Measurements from ENCODE around the gene NDUFS7. TPM values are rescaled to one million over a fixed set of nuclear protein-coding genes. Genes with fewer than 3 reads are reported as not detected.

The NDUFS7 gene
- total RNA-seq, 1 donor from 2014 or later = 109 TPM

GRCh38 chr19:1399745-1400144 is 16.0 kb downstream of the NDUFS7 start:
- intact Hi-C loops (cut with micrococcal nuclease) = no loop called here

GRCh38 chr19:1400281-1401137 is 16.8 kb downstream of the NDUFS7 start:
- intact Hi-C loops (cut with micrococcal nuclease) = no loop called here

GRCh38 chr19:1401138-1401888 is 17.6 kb downstream of the NDUFS7 start, which contains the start of gene GAMT:
Gene GAMT (minus strand): TSS chr19:1401542. CDS start chr19:1401476, 66 bp downstream.
- intact Hi-C loops (cut with micrococcal nuclease) = no loop called here

GRCh38 chr19:1401889-1402217 is 18.1 kb downstream of the NDUFS7 start:
- intact Hi-C loops (cut with micrococcal nuclease) = no loop called here

- intact Hi-C loops (cut with micrococcal nuclease) = no loop called here
Measured at GRCh38 chr19:1402411-1403070, 18.8 kb downstream of the NDUFS7 start.

- intact Hi-C loops (cut with micrococcal nuclease) = loop anchor here (1.0 to 2.0 kb wide), 9 partner anchors 24 to 835 kb away; partner anchors contain the start of genes BSG, IZUMO4, MOB3A and NDUFS7
Measured at GRCh38 chr19:1406774-1407527, 23.2 kb downstream of the NDUFS7 start.

GRCh38 chr19:1407528-1408299 is 24.0 kb downstream of the NDUFS7 start, which contains the start of gene DAZAP1:
Gene DAZAP1 (plus strand): TSS chr19:1407586. CDS start chr19:1407774, 188 bp downstream.
- intact Hi-C loops (cut with micrococcal nuclease) = loop anchor here (1.0 to 2.0 kb wide), 8 partner anchors 24 to 835 kb away; partner anchors contain the start of genes BSG, IZUMO4, MOB3A and NDUFS7

- intact Hi-C loops (cut with micrococcal nuclease) = no loop called here
Measured at GRCh38 chr19:1408300-1409203, 24.8 kb downstream of the NDUFS7 start.

- intact Hi-C loops (cut with micrococcal nuclease) = no loop called here
Measured at GRCh38 chr19:1409204-1410005, 25.7 kb downstream of the NDUFS7 start.

GRCh38 chr19:1410136-1410786 is 26.6 kb downstream of the NDUFS7 start:
- intact Hi-C loops (cut with micrococcal nuclease) = no loop called here

GRCh38 chr19:1410789-1411188 is 27.1 kb downstream of the NDUFS7 start:
- intact Hi-C loops (cut with micrococcal nuclease) = no loop called here

GRCh38 chr19:1411255-1412191 is 27.8 kb downstream of the NDUFS7 start:
- intact Hi-C loops (cut with micrococcal nuclease) = no loop called here

GRCh38 chr19:1412323-1412923 is 28.7 kb downstream of the NDUFS7 start:
- intact Hi-C loops (cut with micrococcal nuclease) = no loop called here

- intact Hi-C loops (cut with micrococcal nuclease) = no loop called here
Measured at GRCh38 chr19:1412995-1413800, 29.5 kb downstream of the NDUFS7 start.

Measured in T-helper 1 cell treated with Interleukin-12 subunit alpha and Interleukin-12 subunit beta and Interleukin-4 antibody, amounts not matched to agents 30 ng/mL and 1 ng/mL, for 36 hours (primary cell).